Type B pancreatic cell (in vitro differentiated cells): ENCODE results near the gene PDE2A. TPM values are rescaled to one million over a fixed set of nuclear protein-coding genes. Genes with fewer than 3 reads are reported as not detected.

Experiments used
- DNase-seq: peaks from one replicate; pipeline ENCODE4 v3.0.0; 2021; ENCODE audit warnings: mixed read lengths; ENCODE audit not compliant: unreplicated experiment; ENCODE audit errors: extremely low spot score
- H3K27ac Mint-ChIP-seq: 2 replicates; pipeline ENCODE4 v1.8.0; 2021; ENCODE audit warnings: mild to moderate bottlenecking, mixed read lengths
- H3K27me3 Mint-ChIP-seq: 2 replicates; pipeline ENCODE4 v1.8.0; 2021; ENCODE audit warnings: mixed read lengths
- H3K36me3 Mint-ChIP-seq: 2 replicates; pipeline ENCODE4 v1.8.0; 2021; ENCODE audit warnings: mixed read lengths
- H3K4me1 Mint-ChIP-seq: one replicate; pipeline ENCODE4 v1.8.0; 2021; ENCODE audit warnings: mixed read lengths; ENCODE audit not compliant: unreplicated experiment
- H3K4me3 Mint-ChIP-seq: 2 replicates; pipeline ENCODE4 v1.8.0; 2021; ENCODE audit warnings: mild to moderate bottlenecking, mixed read lengths
- H3K9me3 Mint-ChIP-seq: 2 replicates; pipeline ENCODE4 v1.8.0; 2021; ENCODE audit warnings: mixed read lengths
- total RNA-seq: library from RNA; stranded (reverse); gene quantifications from 2 replicates; pipeline ENCODE4 v1.2.1, GENCODE V29; 2021; ENCODE audit warnings: low replicate concordance
- TF ChIP-seq, protein P1 (sequence below): fragments of 200-600 bp; sonication (generic); conservative IDR thresholded peaks from 2 replicates; pipeline ENCODE4 v1.5.0; 2021; ENCODE audit warnings: antibody characterized with exemption, mild to moderate bottlenecking

Gene PDE2A
- total RNA-seq, 1 donor from 2014 or later, result 2.8 TPM

DNA sequence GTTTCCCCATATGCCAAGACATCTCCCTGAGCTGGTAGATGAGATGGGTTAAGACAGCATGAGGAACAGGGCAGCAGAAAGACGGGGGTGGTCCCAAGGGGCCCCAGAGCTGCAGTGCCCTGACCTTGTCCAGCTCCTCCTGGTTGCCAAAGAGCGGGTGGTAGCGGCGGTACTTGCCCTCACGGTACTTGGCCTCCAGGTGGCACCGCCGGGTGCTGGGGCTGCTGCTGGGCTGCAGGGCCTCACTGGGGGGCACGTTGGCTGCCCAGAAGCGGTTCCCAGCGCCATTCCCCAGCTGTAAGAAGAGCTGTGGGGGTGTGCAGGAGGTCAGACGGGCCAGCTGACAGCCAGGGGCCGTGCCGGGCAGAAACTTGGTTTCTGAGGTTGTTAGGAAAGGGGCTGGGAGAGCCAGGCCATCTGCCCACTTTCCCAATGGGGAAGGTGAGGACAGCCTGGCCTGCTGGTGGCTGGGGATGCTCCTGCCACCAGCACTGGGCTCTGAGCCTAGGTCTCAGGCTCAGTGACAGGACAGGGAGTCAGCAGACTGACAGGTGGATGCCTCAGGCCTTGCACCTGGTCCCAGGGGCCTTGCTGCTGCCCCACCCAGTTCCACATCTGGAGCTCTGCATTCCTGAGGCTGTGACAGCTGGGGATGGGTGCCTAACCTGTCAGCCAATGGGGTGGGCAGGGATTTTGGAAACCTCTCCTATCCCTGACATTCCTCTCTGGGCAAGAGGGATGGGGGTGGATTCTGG, 30.0 kb upstream of the PDE2A start:
- Mint-ChIP-seq H3K27ac (no peak overlapping the region), H3K9me3 (no peaks in the 10 kb centered on the region), H3K4me3 (no peak overlapping the region), H3K4me1 (peaks cover 31% of the 10 kb centered on the region), H3K27me3 (no peaks in the 10 kb centered on the region), H3K36me3 (peaks cover 27% of the 10 kb centered on the region)
- DNase-seq, result no peak
- TF ChIP-seq, protein P1, sequence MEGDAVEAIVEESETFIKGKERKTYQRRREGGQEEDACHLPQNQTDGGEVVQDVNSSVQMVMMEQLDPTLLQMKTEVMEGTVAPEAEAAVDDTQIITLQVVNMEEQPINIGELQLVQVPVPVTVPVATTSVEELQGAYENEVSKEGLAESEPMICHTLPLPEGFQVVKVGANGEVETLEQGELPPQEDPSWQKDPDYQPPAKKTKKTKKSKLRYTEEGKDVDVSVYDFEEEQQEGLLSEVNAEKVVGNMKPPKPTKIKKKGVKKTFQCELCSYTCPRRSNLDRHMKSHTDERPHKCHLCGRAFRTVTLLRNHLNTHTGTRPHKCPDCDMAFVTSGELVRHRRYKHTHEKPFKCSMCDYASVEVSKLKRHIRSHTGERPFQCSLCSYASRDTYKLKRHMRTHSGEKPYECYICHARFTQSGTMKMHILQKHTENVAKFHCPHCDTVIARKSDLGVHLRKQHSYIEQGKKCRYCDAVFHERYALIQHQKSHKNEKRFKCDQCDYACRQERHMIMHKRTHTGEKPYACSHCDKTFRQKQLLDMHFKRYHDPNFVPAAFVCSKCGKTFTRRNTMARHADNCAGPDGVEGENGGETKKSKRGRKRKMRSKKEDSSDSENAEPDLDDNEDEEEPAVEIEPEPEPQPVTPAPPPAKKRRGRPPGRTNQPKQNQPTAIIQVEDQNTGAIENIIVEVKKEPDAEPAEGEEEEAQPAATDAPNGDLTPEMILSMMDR, result no peak

DNA sequence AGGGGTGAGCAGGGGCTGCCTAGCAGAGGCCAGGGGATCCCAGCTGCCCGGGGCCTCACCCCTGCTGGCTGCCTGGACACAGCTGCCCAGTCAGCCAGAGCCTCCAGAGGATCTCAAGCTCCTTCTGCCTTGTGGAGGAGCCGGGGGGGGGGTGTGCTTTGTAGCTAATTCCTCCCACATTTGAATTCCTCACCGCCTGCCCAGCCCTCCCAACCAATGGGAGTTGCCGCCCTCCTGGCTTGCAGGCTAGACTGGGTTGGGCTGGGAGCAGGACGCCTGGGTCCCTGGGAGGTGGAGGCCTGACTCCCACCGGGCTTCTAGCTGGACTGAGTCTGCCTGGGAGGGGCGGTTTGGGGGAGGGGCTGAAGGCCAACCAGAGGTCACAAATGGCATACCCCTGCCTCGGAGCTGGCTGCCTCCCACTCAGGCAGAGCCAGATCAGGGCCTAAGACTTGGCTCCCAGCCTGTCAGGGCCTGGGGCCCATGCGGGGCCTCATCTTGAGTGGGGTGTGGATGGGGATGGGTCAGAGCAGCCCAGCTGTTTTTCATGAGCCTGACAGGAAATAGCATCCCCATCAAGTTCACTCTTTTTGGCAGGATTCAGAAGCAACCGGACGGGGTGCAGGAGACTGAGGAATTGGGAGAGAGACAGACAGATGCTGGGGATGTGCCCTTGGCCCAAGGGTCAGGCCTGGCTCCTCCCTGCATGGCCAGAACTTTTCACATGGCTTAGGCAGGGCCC, 29.2 kb upstream of the PDE2A start:
- Mint-ChIP-seq H3K4me3 (no peak overlapping the region), H3K27me3 (no peaks in the 10 kb centered on the region), H3K9me3 (no peaks in the 10 kb centered on the region), H3K27ac (no peak overlapping the region), H3K36me3 (peaks cover 29% of the 10 kb centered on the region), H3K4me1 (peaks cover 31% of the 10 kb centered on the region)
- TF ChIP-seq, protein P1, result no peak
- DNase-seq, result no peak

DNA sequence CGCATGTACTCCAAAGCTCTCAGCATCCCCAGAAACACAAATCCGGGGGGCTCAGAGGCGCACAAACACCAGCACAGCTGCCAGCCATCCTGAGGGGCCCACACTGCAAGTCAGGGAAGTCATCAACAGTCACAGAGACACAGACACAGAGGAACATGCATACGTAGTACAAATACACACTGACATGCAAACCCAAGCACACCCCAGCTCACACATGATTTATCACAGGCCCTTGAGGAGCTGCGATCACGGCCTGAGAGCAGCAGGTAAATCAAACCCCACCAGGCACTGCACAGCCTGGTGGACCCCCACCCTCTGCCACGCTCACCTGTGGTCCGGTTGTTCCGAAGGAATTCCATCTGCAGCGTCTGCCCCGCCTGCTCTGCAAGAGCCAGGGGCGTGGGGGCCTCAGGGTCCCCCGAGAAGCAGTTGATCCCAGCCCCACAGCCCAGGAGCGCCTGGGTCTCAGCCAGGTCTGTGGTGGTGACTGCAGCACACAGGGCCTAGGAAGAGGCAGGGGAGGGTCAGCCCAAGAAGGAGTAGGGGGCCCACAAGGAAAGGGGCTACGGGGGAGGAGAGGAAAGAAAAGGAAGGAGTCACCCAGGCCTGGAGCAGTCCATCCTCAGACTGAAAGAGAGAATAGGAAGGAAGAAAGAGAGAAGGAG, 28.5 kb upstream of the PDE2A start:
- H3K27ac Mint-ChIP-seq, result no peak overlapping the region
- peak overlapping the region; percentile 31 for H3K4me3 Mint-ChIP-seq
- H3K4me1 Mint-ChIP-seq, result peaks cover 31% of the 10 kb centered on the region
- peaks cover 23% of the 10 kb centered on the region for H3K36me3 Mint-ChIP-seq
- no peaks in the 10 kb centered on the region for H3K9me3 Mint-ChIP-seq
- TF ChIP-seq, protein P1, result no peak
- no peak for DNase-seq
- no peaks in the 10 kb centered on the region for H3K27me3 Mint-ChIP-seq

DNA sequence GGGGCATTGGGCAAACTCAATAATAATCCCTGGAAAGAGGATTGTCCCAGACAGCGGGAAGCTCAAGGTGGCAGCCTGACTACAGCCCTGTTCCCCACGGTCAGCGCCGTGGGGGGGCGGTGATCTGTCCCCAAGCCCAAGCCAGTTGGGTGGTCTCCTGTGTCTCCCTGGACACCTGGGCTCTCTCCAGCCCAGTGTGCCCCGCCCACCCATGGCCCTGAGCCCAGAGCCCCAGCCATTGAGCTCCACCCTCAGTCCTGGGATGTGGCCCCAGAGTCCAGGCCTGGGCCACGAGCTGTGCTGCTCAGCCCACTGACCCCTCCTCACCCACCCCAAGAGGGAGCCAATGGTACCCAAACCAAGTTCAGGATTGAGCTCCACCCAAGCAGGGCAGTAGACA, 27.9 kb upstream of the PDE2A start:
- Mint-ChIP-seq H3K36me3 (peaks cover 20% of the 10 kb centered on the region), H3K27me3 (no peaks in the 10 kb centered on the region), H3K4me3 (no peak overlapping the region), H3K4me1 (peaks cover 31% of the 10 kb centered on the region), H3K27ac (no peak overlapping the region), H3K9me3 (no peaks in the 10 kb centered on the region)
- DNase-seq, result no peak
- TF ChIP-seq, protein P1, result no peak

DNA sequence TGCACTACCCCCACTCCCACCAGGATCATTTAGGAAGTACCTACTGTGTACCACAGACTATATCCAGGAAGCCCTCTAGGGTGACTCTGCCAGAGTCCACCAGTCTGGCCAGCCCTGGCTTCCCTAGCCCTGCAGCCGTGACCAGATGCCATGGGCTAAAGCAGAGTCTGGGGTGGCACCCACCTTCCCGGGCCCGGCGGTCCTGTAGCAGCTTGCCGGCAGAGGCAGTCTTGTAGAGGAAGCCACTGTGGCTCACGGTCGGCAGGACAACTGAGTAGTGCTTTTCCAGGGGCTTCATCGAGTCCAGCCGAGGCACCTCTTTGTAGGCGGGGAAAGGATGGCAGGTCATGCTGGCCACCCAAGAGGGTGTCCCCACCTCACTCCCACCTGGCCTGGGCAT, 27.2 kb upstream of the PDE2A start:
- TF ChIP-seq, protein P1, result no peak
- H3K9me3 Mint-ChIP-seq, result no peaks in the 10 kb centered on the region
- DNase-seq, result no peak
- H3K27ac Mint-ChIP-seq, result no peak overlapping the region
- H3K27me3 Mint-ChIP-seq, result no peaks in the 10 kb centered on the region
- H3K4me3 Mint-ChIP-seq, result no peak overlapping the region
- H3K4me1 Mint-ChIP-seq, result peaks cover 26% of the 10 kb centered on the region
- H3K36me3 Mint-ChIP-seq, result peaks cover 20% of the 10 kb centered on the region
